Measurements from ENCODE around the gene PRKAR2B. TPM values are rescaled to one million over a fixed set of nuclear protein-coding genes. Genes with fewer than 3 reads are reported as not detected.

Gene PRKAR2B
- polyA plus RNA-seq, 1 donor from 2014 or later = 297 TPM

DNA sequence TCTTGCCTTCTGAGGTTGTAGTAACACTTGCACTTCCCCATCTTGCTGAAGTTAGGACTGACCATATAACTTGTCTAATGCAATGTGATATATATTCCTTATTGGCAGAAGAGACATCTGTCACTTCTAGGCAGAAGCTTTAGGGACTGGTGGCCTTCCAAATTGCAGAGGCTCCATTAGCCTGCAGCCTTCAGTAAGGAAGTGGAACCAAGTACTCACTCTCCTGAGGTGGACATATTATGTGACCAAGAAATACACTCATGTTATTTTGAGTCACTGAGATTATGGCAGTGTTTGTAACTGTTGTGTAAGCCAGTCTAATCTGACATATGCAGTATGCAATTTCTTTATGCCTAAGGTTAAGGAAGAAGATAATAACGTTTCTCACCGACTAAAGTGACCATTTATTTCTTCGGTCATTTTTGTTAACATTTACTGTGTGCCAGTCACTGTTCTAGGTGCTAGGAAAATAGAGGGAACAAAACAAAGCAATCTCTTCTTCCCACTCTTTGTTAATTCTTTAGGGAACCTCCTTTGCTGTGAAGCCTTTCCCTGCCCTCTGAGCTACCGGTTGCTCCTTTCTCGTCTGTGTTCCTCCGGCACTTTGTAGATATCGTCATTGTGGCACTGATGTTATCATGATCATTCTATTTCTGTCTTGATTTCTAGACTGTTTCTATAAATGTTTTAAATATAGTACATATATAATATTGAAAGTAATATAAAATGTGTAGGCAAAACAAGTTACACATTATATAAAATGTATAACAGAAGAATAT lies 71.4 kb downstream of the PRKAR2B start:
- no peaks in the 10 kb centered on the region for H3K27me3 ChIP-seq (ENCODE audit: insufficient read depth, low read depth, low read length)
- H3K9me3 ChIP-seq (ENCODE audit: low read length) = no peaks in the 10 kb centered on the region
- no peak overlapping the region for H3K4me2 ChIP-seq (ENCODE audit: low read length)
- TF ChIP-seq MXI1 (conservative IDR thresholded peaks at IDR 0.05; ENCODE audit: poor library complexity, severe bottlenecking) (no peak), EP300 (conservative IDR thresholded peaks at IDR 0.05; ENCODE audit: poor library complexity, severe bottlenecking) (no peak), EZH2 (IDR thresholded peaks at IDR 0.05; ENCODE audit: borderline replicate concordance, insufficient read depth, low read length, poor library complexity, severe bottlenecking) (no peak), SMC3 (conservative IDR thresholded peaks at IDR 0.05; ENCODE audit: poor library complexity) (no peak), RAD21 (conservative IDR thresholded peaks at IDR 0.05) (no peak), TAF1 (IDR thresholded peaks at IDR 0.05; ENCODE audit: low read depth) (no peak), POLR2AphosphoS5 (IDR thresholded peaks at IDR 0.05) (no peak)
- TF ChIP-seq, protein P1, sequence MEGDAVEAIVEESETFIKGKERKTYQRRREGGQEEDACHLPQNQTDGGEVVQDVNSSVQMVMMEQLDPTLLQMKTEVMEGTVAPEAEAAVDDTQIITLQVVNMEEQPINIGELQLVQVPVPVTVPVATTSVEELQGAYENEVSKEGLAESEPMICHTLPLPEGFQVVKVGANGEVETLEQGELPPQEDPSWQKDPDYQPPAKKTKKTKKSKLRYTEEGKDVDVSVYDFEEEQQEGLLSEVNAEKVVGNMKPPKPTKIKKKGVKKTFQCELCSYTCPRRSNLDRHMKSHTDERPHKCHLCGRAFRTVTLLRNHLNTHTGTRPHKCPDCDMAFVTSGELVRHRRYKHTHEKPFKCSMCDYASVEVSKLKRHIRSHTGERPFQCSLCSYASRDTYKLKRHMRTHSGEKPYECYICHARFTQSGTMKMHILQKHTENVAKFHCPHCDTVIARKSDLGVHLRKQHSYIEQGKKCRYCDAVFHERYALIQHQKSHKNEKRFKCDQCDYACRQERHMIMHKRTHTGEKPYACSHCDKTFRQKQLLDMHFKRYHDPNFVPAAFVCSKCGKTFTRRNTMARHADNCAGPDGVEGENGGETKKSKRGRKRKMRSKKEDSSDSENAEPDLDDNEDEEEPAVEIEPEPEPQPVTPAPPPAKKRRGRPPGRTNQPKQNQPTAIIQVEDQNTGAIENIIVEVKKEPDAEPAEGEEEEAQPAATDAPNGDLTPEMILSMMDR (IDR thresholded peaks at IDR 0.05; ENCODE audit: poor library complexity, severe bottlenecking) = no peak
- TF ChIP-seq, protein P2, sequence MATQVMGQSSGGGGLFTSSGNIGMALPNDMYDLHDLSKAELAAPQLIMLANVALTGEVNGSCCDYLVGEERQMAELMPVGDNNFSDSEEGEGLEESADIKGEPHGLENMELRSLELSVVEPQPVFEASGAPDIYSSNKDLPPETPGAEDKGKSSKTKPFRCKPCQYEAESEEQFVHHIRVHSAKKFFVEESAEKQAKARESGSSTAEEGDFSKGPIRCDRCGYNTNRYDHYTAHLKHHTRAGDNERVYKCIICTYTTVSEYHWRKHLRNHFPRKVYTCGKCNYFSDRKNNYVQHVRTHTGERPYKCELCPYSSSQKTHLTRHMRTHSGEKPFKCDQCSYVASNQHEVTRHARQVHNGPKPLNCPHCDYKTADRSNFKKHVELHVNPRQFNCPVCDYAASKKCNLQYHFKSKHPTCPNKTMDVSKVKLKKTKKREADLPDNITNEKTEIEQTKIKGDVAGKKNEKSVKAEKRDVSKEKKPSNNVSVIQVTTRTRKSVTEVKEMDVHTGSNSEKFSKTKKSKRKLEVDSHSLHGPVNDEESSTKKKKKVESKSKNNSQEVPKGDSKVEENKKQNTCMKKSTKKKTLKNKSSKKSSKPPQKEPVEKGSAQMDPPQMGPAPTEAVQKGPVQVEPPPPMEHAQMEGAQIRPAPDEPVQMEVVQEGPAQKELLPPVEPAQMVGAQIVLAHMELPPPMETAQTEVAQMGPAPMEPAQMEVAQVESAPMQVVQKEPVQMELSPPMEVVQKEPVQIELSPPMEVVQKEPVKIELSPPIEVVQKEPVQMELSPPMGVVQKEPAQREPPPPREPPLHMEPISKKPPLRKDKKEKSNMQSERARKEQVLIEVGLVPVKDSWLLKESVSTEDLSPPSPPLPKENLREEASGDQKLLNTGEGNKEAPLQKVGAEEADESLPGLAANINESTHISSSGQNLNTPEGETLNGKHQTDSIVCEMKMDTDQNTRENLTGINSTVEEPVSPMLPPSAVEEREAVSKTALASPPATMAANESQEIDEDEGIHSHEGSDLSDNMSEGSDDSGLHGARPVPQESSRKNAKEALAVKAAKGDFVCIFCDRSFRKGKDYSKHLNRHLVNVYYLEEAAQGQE (IDR thresholded peaks at IDR 0.05; ENCODE audit: borderline replicate concordance) = no peak
- H3K27ac ChIP-seq (ENCODE audit: low read length) = no peak overlapping the region
- H2AFZ ChIP-seq (ENCODE audit: low read depth, low read length) = no peak overlapping the region
- no peak overlapping the region for H3K9ac ChIP-seq (ENCODE audit: low read length)
- no peaks in the 10 kb centered on the region for H4K20me1 ChIP-seq (ENCODE audit: insufficient read depth)
- H3K36me3 ChIP-seq (ENCODE audit: insufficient read depth, low read length) = no peaks in the 10 kb centered on the region
- peaks cover 26% of the 10 kb centered on the region for H3K79me2 ChIP-seq (replicated peaks; ENCODE audit: insufficient read depth, low read length)
- no peak overlapping the region for H3K4me3 ChIP-seq (ENCODE audit: low read length)
- H3K9me2 ChIP-seq (ENCODE audit: insufficient read depth, low read length) = no peaks in the 10 kb centered on the region
- no peaks in the 10 kb centered on the region for H3F3A ChIP-seq (ENCODE audit: insufficient read depth, low read length, poor library complexity, severe bottlenecking)

DNA sequence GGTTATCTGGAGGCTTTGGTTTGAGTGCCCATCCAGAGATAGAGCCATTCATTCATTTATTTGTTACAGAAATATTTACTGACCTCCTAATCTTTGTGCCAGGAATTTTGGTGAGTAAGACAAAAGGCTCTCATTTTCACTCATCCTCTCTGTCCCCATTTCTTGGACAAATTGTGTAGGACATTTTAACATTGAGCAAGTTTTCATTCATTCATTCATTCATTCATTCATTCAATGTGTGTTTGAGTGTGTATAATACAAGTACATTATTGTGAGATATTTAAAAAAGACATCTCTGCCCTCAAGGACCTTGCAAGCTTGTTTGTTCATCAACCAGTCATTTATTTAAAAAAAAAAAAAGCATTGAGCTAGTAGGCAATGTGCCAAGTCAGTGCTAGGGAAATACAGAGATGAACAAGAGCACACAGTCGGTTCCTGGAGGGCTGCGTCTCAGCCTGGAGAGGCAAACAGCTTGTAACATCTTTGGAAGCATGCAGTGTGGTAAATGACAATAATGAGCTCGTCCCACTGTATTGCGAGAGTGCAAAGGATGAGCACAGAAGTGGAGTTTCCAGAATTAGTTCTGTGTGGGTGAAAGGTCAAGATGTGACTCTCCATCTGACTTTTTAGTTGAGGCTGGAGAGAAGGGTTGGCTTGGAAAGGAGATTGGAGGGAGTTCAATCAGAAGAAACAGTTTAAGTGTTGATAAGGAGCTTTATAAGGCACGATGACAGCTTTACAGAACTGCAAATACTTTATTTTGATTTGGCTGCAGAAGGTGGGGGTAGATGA lies 73.8 kb downstream of the PRKAR2B start:
- Histone ChIP-seq H3K27me3 (ENCODE audit: insufficient read depth, low read depth, low read length) (no peaks in the 10 kb centered on the region), H3K36me3 (ENCODE audit: insufficient read depth, low read length) (no peaks in the 10 kb centered on the region), H3K79me2 (replicated peaks; ENCODE audit: insufficient read depth, low read length) (peaks cover 20% of the 10 kb centered on the region), H2AFZ (ENCODE audit: low read depth, low read length) (no peak overlapping the region), H3K4me3 (ENCODE audit: low read length) (no peak overlapping the region), H4K20me1 (ENCODE audit: insufficient read depth) (no peaks in the 10 kb centered on the region), H3F3A (ENCODE audit: insufficient read depth, low read length, poor library complexity, severe bottlenecking) (no peaks in the 10 kb centered on the region), H3K9ac (ENCODE audit: low read length) (no peak overlapping the region), H3K27ac (ENCODE audit: low read length) (no peak overlapping the region), H3K9me3 (ENCODE audit: low read length) (no peaks in the 10 kb centered on the region), H3K4me2 (ENCODE audit: low read length) (no peak overlapping the region), H3K9me2 (ENCODE audit: insufficient read depth, low read length) (no peaks in the 10 kb centered on the region)
- TF ChIP-seq MXI1 (conservative IDR thresholded peaks at IDR 0.05; ENCODE audit: poor library complexity, severe bottlenecking) (no peak), POLR2AphosphoS5 (IDR thresholded peaks at IDR 0.05) (no peak), SMC3 (conservative IDR thresholded peaks at IDR 0.05; ENCODE audit: poor library complexity) (no peak), EZH2 (IDR thresholded peaks at IDR 0.05; ENCODE audit: borderline replicate concordance, insufficient read depth, low read length, poor library complexity, severe bottlenecking) (no peak), EP300 (conservative IDR thresholded peaks at IDR 0.05; ENCODE audit: poor library complexity, severe bottlenecking) (no peak), RAD21 (conservative IDR thresholded peaks at IDR 0.05) (no peak), TAF1 (IDR thresholded peaks at IDR 0.05; ENCODE audit: low read depth) (no peak)
- TF ChIP-seq, protein P2 (IDR thresholded peaks at IDR 0.05; ENCODE audit: borderline replicate concordance) = no peak
- TF ChIP-seq, protein P1 (IDR thresholded peaks at IDR 0.05; ENCODE audit: poor library complexity, severe bottlenecking) = no peak
